Urothelium cell line (cell line): ENCODE data around the gene MRPL54.
A peak's percentile ranks its signal among the peaks of the same experiment; 100 is the strongest.

ENCODE experiments used
- DNase-seq: peaks from one replicate; pipeline ENCODE4 v3.0.0; 2011; ENCODE audit warnings: low spot score, mixed read lengths
- FAIRE-seq: peaks from 2 replicates; lab custom pipeline; 2011; peaks lifted over from hg19 to GRCh38; lab: Jason Lieb, UNC

MRPL54 gene

GRCh38 chr19:3762501-3763459, at the start of gene MRPL54:
TSS of gene MRPL54 (plus strand) at chr19:3762682. CDS start at chr19:3762701, 19 bp downstream.
- FAIRE-seq = peak; percentile 56
- DNase-seq = peak; percentile 97

GRCh38 chr19:3716147-3716668, 46.3 kb upstream of the MRPL54 start:
- FAIRE-seq (no peak), DNase-seq (no peak)

GRCh38 chr19:3719868-3720267, 42.6 kb upstream of the MRPL54 start:
- DNase-seq (no peak), FAIRE-seq (no peak)

- FAIRE-seq (no peak), DNase-seq (no peak)
These were observed 42.0 kb upstream of the MRPL54 start for GRCh38 chr19:3720349-3720917.

GRCh38 chr19:3721131-3721886, 41.2 kb upstream of the MRPL54 start:
- peak; percentile 82 for DNase-seq
- no peak for FAIRE-seq

GRCh38 chr19:3721887-3722442, 40.5 kb upstream of the MRPL54 start:
- FAIRE-seq (no peak), DNase-seq (no peak)

- DNase-seq (no peak), FAIRE-seq (no peak)
These were observed 39.9 kb upstream of the MRPL54 start for GRCh38 chr19:3722443-3723109.

GRCh38 chr19:3723110-3723488, 39.4 kb upstream of the MRPL54 start:
- DNase-seq = no peak
- FAIRE-seq = no peak

GRCh38 chr19:3723883-3724282, 38.6 kb upstream of the MRPL54 start:
- DNase-seq (no peak), FAIRE-seq (no peak)

GRCh38 chr19:3725121-3725520, 37.4 kb upstream of the MRPL54 start:
- FAIRE-seq (no peak), DNase-seq (no peak)

GRCh38 chr19:3725640-3726310, 36.7 kb upstream of the MRPL54 start:
- no peak for FAIRE-seq
- no peak for DNase-seq

- no peak for FAIRE-seq
- no peak for DNase-seq
These were observed 32.0 kb upstream of the MRPL54 start for GRCh38 chr19:3730457-3730958.

- no peak for FAIRE-seq
- DNase-seq = no peak
These were observed 30.4 kb upstream of the MRPL54 start for GRCh38 chr19:3732108-3732507.

GRCh38 chr19:3733549-3734309, 28.8 kb upstream of the MRPL54 start:
- no peak for FAIRE-seq
- DNase-seq = no peak

- no peak for DNase-seq
- no peak for FAIRE-seq
These were observed 28.2 kb upstream of the MRPL54 start for GRCh38 chr19:3734310-3734600.

GRCh38 chr19:3736106-3736724, 26.3 kb upstream of the MRPL54 start:
- no peak for DNase-seq
- no peak for FAIRE-seq

GRCh38 chr19:3737487-3738205, 24.8 kb upstream of the MRPL54 start:
- DNase-seq (no peak), FAIRE-seq (no peak)
